ENCODE measurements around the gene ISM1.

- TF ChIP-seq CTCF (IDR thresholded peaks at IDR 0.05; ENCODE audit: low read length) (no peak), EZH2 (IDR thresholded peaks at IDR 0.05; ENCODE audit: borderline replicate concordance, low read length) (no peak)
These were observed 41.2 kb downstream of the ISM1 start for GRCh38 chr20:13262302-13262650.
